GM12891 (cell line): ENCODE data around the gene SH3BGRL2.

Source experiments
- PAX5 ChIP-seq: IDR thresholded peaks from 2 replicates; pipeline ENCODE4 v1.6.1; 2011; ENCODE audit warnings: low read length, moderate library complexity, mild to moderate bottlenecking; ENCODE audit not compliant: insufficient read depth, severe bottlenecking
- POLR2A ChIP-seq: IDR thresholded peaks from 2 replicates; pipeline ENCODE4 v1.6.1; 2011; ENCODE audit warnings: low read depth, low read length, control low read depth
- POLR2AphosphoS5 ChIP-seq: IDR thresholded peaks from 2 replicates; pipeline ENCODE4 v1.6.1; 2011; ENCODE audit warnings: low read depth, low read length, control low read depth
- POU2F2 ChIP-seq: IDR thresholded peaks from 2 replicates; pipeline ENCODE4 v1.6.1; 2011; ENCODE audit warnings: low read depth, mild to moderate bottlenecking, control low read depth, low read length, moderate library complexity
- SPI1 ChIP-seq: IDR thresholded peaks from 2 replicates; pipeline ENCODE4 v1.6.1; 2011; ENCODE audit warnings: low read depth, low read length, control low read depth
- TAF1 ChIP-seq: IDR thresholded peaks from 2 replicates; pipeline ENCODE4 v1.6.1; 2011; ENCODE audit warnings: low read depth, low read length, control low read depth

GRCh38 chr6:79650950-79651349, 19.8 kb downstream of the SH3BGRL2 start:
- TF ChIP-seq POLR2A (no peak), SPI1 (no peak), POLR2AphosphoS5 (no peak), TAF1 (no peak), POU2F2 (no peak), PAX5 (no peak)
